GM21717 (cell line): ENCODE results near the gene S1PR1.
"Not testable (repeated sequence)": the region's sequence is repeated elsewhere in the genome, so short reads cannot be mapped to it uniquely, and the experiment has no call there.

Experiments used
- ATAC-seq: cut with Tn5 transposase; IDR thresholded peaks from one replicate; pipeline ENCODE4 v1.9.1; 2021; ENCODE audit warnings: mild to moderate bottlenecking, moderate library complexity; ENCODE audit not compliant: unreplicated experiment

The S1PR1 gene

GRCh38 chr1:101219924-101220870 is 16.6 kb upstream of the S1PR1 start:
- ATAC-seq, result no peak

- ATAC-seq, result no peak
Measured at GRCh38 chr1:101220906-101221305, 15.9 kb upstream of the S1PR1 start.

- ATAC-seq, result peak; percentile 96
Measured at GRCh38 chr1:101221945-101222429, 14.8 kb upstream of the S1PR1 start.

- no peak for ATAC-seq
Measured at GRCh38 chr1:101227837-101228236, 9.0 kb upstream of the S1PR1 start.

GRCh38 chr1:101228424-101229134 is 8.2 kb upstream of the S1PR1 start:
- ATAC-seq, result no peak

GRCh38 chr1:101232182-101232581 is 4.6 kb upstream of the S1PR1 start:
- not testable (repeated sequence) for ATAC-seq

GRCh38 chr1:101233495-101233894 is 3.3 kb upstream of the S1PR1 start:
- ATAC-seq, result no peak

- no peak for ATAC-seq
Measured at GRCh38 chr1:101235216-101235695, 1.6 kb upstream of the S1PR1 start.

- ATAC-seq, result peak; percentile 67
Measured at GRCh38 chr1:101235696-101236515, 913 bp upstream of the S1PR1 start.

- no peak for ATAC-seq
Measured at GRCh38 chr1:101237229-101237837, 514 bp downstream of the S1PR1 start.

GRCh38 chr1:101238031-101238628 is 1.3 kb downstream of the S1PR1 start:
- ATAC-seq, result no peak

GRCh38 chr1:101238681-101239094 is 1.9 kb downstream of the S1PR1 start:
- peak; percentile 32 for ATAC-seq

- ATAC-seq, result no peak
Measured at GRCh38 chr1:101239095-101240040, 2.5 kb downstream of the S1PR1 start.

GRCh38 chr1:101240041-101240430 is 3.2 kb downstream of the S1PR1 start:
- ATAC-seq, result no peak

GRCh38 chr1:101241485-101242225 is 4.8 kb downstream of the S1PR1 start:
- ATAC-seq, result peak; percentile 40

- ATAC-seq, result no peak
Measured at GRCh38 chr1:101242324-101243050, 5.7 kb downstream of the S1PR1 start.

GRCh38 chr1:101243751-101244150 is 6.9 kb downstream of the S1PR1 start:
- no peak for ATAC-seq
